Right renal cortex interstitium (tissue), 3 donors: Measurements from ENCODE around the gene BBS9. TPM values are rescaled to one million over a fixed set of nuclear protein-coding genes. Genes with fewer than 3 reads are reported as not detected.

Source experiments
- DNase-seq, 3 donors: peaks; one replicate each; pipeline ENCODE4 v3.0.0-alpha.2; 2013; ENCODE audit warnings: low read depth in 3 of 3, low spot score in 2 of 3
- polyA plus RNA-seq, 3 donors: library from polyadenylated mRNA; unstranded; fragments of 120-200 nt; gene quantifications; one replicate each; pipeline ENCODE4 v1.2.1, GENCODE V29; 2013; ENCODE audit not compliant: insufficient read length in 3 of 3

BBS9 gene
- polyA plus RNA-seq, 3 donors = 15.6 to 19.3 (median 16.3) TPM

DNA sequence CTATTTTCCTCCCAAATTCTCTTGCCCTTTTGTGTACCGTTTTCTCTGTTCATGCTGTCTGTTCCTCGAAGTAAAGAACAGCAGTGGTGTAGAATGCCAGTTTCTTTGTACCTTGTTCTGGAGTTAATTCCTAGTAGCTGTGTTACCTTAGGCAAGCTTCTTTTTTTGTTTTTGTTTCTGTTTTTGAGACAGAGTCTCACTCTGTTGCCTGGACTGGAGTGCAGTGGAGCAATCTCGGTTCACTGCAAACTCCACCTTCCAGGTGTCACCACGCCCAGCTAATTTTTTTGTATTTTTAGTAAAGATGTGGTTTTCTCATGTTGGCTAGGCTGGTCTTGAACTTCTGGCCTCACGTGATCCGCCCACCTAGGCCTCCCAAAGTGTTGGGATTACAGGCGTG, 221.2 kb downstream of the BBS9 start:
- no peak for DNase-seq

GRCh38 chr7:33351709-33352108, 222.3 kb downstream of the BBS9 start:
- DNase-seq = no peak

- DNase-seq = no peak
These were observed 224.8 kb downstream of the BBS9 start for GRCh38 chr7:33354201-33354600.

GRCh38 chr7:33355386-33355785, 226.0 kb downstream of the BBS9 start:
- DNase-seq = no peak

DNA sequence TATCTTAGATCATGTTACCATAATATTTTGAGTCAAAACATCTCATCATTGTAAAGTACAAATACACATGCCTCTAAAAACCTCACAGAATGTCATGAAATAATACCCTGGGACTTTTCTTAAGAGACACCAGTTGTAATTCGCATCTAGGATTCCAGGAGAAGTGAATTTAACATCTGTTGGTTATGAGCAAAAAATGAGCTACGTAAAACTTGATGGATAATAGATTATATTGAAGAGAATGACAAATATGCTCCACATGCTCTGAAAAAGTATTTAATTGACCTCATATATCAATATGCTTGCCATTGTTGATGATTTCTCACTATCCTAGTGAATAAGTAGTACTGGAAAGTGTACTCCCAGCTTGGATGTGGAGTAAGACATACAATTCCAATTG, 227.0 kb downstream of the BBS9 start:
- no peak for DNase-seq

DNA sequence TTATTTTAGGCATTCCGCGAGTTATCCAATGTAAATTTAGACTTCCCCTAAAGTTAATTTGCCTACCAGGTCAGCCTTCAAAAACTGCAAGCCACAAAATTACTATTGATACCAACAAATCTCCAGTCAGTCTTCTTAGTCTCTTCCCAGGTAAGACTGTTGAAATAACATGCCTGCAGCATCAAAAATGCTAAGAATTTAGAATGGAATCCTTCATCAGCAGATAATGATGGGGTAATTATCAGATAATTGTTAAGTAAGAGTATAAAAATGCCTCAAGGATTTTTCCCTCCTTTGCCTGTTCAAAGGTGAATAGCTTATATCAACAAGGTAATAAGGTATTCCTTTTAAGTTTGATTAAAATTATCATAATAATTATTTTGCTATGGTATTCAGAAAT, 228.5 kb downstream of the BBS9 start:
- no peak for DNase-seq

GRCh38 chr7:33369888-33370287, 240.5 kb downstream of the BBS9 start:
- DNase-seq = no peak

- no peak for DNase-seq
These were observed 243.8 kb downstream of the BBS9 start for GRCh38 chr7:33373195-33373594.

DNA sequence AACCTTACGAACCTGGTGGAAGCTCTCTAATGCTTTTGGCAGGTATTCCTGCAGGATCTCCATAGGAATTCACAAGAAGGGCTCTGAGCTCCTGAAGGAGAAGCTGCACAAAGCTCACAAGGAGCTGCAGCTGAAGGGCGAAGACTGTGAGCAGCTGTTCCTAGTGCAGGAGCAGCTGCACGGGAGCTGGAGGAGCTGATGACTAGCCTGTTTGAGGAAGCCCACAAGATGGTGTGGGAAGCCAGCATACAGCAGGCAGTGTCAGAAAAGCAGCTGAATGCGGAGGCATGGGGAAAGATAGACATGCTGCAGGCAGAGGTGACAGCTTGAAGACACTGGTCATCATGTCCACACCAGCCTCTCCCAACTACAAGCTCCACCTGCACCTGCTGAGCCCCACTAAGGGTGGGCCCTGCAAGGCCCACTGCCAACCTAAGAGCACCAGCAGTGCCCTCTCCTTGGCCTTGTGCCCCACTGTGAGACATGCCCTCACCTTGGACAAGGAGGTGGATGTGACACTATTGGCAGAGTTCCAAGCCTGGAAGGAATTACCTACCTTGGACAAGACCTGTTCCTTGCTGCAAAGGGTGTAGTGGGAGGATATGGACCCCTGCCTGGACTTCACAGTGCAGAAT, 250.6 kb downstream of the BBS9 start:
- no peak for DNase-seq

- DNase-seq = no peak
These were observed 259.0 kb downstream of the BBS9 start for GRCh38 chr7:33388332-33388731.

DNA sequence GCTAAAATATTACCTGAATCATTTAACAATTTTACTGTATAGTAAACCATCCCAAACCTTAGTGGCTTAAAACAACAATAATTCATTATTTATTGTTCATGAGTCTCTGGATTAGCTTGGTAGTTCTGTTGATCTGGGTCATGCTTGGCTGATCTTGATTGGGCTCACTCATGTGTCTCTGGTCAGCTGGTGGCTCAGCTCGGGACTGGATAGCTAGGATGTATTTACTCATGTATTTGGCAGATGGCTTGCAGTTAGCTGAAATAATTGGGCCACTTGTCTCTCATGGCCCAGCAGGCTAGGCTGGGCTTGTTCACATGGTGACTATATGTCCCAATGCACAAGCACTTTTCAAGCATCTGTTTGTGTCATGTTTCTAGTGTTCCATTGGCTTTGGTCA, 262.8 kb downstream of the BBS9 start:
- DNase-seq = no peak

- DNase-seq = no peak
These were observed 264.4 kb downstream of the BBS9 start for GRCh38 chr7:33393770-33394169.

GRCh38 chr7:33395340-33395739, 266.0 kb downstream of the BBS9 start:
- no peak for DNase-seq

- DNase-seq = no peak
These were observed 270.3 kb downstream of the BBS9 start for GRCh38 chr7:33399528-33400213.

DNA sequence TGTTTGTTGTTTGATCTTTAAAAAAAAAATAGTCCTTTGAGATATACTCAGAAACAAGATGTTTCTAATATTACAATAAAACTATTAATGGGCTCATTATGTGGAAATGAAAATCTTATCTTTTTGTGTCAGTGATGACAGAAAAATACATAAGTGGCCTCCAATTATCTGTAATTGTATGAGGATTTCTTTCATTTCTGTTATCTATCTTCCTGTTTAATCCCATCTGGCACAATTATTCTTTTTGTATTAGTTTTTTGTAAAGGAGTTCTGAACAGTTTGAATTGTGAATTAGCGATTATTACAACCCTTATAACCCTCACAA, 270.8 kb downstream of the BBS9 start:
- no peak for DNase-seq

DNA sequence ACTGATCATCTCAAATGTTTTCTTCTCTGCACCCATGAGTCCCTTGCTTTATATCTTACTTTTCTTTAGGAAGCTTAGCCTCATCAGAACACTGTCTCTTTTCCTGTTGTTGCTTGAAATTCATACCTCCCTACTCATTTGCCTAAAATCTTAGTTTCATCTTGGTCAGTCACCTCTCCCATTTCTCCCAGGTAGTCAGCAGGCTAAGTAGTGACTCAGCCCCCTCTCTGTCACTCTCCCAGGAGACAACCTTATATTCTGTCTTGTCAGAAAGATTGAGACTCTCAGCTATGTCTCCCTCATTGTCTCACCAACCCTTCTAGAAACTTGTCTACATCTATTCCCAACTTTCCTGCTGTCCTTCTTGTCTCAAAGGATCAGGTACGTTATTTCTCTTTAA, 280.9 kb downstream of the BBS9 start:
- no peak for DNase-seq

- DNase-seq = no peak
These were observed 281.7 kb downstream of the BBS9 start for GRCh38 chr7:33411020-33411419.

DNA sequence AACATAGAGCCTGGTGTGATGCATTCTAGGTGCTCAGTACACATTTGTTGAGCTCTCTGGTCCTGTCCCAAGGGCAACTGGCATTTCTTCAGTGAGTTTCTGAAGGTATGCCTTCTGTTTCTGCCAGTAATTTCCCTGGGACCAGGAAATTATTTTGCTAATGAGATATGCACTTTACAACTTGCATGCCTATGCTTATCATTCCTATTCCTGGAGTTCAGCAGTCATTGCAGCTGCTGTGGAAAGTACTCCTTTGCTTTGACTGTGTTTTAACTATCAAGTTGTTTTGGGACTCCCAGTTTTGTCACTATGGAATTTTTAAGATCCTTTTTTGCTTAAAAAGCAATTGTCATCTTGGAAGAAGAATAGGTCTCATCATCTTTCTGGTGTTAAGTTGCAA, 283.0 kb downstream of the BBS9 start:
- no peak for DNase-seq

DNA sequence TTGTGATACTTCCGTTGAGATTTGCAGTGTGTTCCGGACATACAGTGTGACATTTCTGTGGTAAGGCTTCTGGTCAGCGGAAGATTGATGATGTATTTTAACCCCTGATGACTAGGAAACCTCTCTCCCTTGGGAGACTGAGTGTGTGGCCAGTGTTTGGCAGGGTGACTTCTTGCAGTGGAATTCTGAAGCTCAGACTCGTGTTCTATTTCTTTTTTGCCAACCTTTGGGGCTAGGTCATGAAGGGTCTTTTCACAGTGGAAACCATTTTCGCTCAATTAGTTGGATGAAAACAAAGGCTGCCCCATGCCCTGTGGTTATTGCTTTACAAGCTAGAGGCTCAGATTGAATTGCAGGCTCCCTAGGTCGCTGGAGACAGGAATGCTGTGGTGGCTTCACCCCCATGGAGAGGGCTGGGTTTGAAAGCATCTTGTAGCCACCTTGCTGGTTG, 288.9 kb downstream of the BBS9 start:
- no peak for DNase-seq

DNA sequence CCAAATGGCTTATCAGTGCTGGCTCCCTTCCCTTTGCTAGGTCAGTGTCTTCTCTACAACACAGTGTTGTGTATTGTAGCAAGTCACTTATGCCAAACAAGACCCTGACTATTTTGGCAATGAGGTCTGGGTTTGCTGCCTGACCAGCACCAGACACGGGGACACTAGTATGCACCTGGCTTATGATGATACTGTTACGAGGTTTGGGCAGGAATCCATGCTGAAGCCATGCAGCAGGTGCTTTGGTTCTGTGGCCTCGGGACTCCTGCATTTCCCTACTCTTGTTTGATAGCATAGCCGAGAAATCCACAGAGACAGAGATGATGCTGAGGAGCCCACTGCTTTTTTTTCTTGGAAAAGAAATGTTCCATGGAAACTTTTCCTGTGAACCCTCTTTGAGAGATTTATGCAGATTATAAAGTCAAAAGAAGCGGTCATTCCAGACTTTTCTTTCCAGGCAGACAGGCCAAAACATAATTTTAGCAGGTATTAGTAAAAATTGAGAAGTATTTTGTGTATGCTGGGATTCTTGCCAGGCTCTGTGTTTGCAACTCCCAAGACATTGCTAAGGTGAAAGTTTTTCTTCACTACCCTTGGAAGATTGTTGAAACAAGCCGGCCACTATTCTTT, 291.1 kb downstream of the BBS9 start:
- DNase-seq = no peak

GRCh38 chr7:33421429-33421828, 292.1 kb downstream of the BBS9 start:
- DNase-seq = no peak

DNA sequence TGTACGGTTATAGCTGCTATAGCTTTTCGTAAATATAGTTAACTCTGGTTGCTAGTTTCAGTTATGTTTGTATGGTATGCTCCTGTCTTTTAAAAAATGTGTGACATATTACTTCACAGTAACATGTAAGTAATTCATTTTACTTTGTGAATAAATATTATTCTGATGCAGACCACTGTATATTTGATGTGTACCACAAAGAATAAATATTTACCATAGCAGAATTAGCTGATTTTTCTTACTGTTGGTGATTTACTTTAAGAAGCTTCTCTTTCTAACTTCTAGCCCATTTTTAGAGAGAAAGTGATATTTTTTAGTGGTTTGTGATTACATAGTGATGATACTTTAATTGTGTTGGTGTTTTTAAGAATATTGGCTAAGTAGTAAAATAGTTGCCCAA, 292.8 kb downstream of the BBS9 start:
- DNase-seq = no peak
